ENCODE measurements around the gene MARF1. TPM values are rescaled to one million over a fixed set of nuclear protein-coding genes. Genes with fewer than 3 reads are reported as not detected.

The MARF1 gene
- total RNA-seq, 4 donors from 2014 or later = 16.8 to 33.8 (median 19.2) TPM

- no peaks in the 10 kb centered on the region for H3K9me3 ChIP-seq
- no peaks in the 10 kb centered on the region for H3K27me3 ChIP-seq
- H3K36me3 ChIP-seq = peaks cover 9 to 100% (median 67%) of the 10 kb centered on the region in 3 donors
- TF ChIP-seq, protein P1, sequence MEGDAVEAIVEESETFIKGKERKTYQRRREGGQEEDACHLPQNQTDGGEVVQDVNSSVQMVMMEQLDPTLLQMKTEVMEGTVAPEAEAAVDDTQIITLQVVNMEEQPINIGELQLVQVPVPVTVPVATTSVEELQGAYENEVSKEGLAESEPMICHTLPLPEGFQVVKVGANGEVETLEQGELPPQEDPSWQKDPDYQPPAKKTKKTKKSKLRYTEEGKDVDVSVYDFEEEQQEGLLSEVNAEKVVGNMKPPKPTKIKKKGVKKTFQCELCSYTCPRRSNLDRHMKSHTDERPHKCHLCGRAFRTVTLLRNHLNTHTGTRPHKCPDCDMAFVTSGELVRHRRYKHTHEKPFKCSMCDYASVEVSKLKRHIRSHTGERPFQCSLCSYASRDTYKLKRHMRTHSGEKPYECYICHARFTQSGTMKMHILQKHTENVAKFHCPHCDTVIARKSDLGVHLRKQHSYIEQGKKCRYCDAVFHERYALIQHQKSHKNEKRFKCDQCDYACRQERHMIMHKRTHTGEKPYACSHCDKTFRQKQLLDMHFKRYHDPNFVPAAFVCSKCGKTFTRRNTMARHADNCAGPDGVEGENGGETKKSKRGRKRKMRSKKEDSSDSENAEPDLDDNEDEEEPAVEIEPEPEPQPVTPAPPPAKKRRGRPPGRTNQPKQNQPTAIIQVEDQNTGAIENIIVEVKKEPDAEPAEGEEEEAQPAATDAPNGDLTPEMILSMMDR (IDR thresholded peaks at IDR 0.05) = no peak
- no peak for TF ChIP-seq POLR2A (IDR thresholded peaks at IDR 0.05)
- intact Hi-C loops (cut with DNase I) = no loop called here
- WGBS, 2 donors = 91 to 93% methylated on average over 15 to 20 of the region's 21 CpGs
- no peak overlapping the region for H3K27ac ChIP-seq
- H3K4me3 ChIP-seq = no peak overlapping the region
- no peak for DNase-seq
- H3K4me1 ChIP-seq = no peaks in the 10 kb centered on the region
Measured at GRCh38 chr16:15599303-15600070, 43.5 kb downstream of the MARF1 start.

DNA sequence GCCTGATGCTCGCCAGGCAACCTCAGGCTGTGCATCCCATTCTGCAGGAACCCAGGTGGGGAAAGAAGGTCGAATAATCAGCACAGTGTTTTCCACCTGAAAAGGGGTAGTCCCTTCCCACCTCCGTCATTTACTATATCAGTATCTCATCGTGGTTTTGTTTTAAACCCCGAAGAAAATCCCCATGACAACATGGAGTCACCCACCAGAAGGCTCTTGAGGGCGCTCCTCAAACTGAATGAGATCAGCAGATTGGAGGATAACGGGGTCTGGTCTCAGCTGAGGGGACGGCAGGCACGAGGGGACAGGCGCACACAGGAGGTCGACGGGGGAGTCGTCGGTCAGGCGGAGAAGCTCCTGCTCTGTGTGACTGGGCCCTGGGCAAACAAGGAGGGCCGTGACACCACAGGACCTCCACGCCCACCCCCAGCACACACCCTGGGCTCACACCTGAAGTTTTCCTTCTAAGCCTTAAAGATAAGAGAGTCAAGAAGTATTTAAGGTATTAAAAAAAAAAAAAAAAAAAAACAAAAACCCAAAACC, 44.2 kb downstream of the MARF1 start:
- 87 to 88% methylated on average over 7 to 13 of the region's 17 CpGs for WGBS, 2 donors
- H3K9me3 ChIP-seq = no peaks in the 10 kb centered on the region
- no peaks in the 10 kb centered on the region for H3K4me1 ChIP-seq
- no peak overlapping the region for H3K4me3 ChIP-seq
- H3K36me3 ChIP-seq = peaks cover 9 to 99% (median 62%) of the 10 kb centered on the region in 3 donors
- H3K27ac ChIP-seq = no peak overlapping the region
- no peaks in the 10 kb centered on the region for H3K27me3 ChIP-seq
- intact Hi-C loops (cut with DNase I) = no loop called here
- no peak for TF ChIP-seq POLR2A (IDR thresholded peaks at IDR 0.05)
- TF ChIP-seq, protein P1 (IDR thresholded peaks at IDR 0.05) = no peak
- DNase-seq = no peak

DNA sequence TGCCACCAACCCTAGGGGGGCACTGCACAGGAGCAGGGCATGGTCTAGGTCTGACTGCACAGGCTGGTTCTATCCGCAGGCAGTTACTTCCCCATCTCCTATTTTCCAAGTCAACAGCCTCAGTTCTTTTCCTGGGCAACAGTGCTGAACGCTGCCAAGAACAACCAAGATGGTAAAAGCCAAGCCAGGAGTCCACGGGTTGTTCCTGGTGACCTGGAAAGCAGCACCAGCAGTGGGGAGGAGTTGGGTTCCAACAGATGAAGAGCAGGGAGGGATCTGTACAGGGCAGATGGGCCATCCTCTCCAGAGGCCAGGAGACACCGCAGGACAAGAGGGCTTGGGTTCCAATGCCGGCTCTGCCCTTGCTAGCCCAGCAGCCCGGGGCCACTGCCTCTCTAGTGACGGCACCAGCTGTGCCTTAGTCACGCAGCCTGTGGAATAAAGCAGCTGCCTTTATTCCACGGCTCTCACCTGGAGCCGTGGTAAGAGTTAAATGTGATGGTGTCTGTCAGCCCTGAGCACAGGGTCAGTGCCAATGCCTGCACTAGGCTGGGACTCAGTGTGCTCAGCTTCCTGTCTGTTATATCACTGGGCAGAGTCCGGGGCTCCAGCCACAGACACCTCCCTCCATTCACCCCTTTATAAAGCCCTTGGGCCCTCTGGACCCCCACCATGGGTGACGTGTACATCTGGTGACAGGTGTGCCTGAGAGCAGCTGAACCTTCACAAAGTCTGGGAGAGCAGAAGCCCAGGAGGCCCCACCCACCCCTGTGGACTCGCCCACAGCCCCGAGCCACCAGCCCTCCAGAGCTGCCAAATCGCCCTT, 44.9 kb downstream of the MARF1 start:
- Histone ChIP-seq H3K36me3 (peaks cover 9 to 96% (median 57%) of the 10 kb centered on the region in 3 donors), H3K27ac (no peak overlapping the region)
- intact Hi-C loops (cut with DNase I) = no loop called here

DNA sequence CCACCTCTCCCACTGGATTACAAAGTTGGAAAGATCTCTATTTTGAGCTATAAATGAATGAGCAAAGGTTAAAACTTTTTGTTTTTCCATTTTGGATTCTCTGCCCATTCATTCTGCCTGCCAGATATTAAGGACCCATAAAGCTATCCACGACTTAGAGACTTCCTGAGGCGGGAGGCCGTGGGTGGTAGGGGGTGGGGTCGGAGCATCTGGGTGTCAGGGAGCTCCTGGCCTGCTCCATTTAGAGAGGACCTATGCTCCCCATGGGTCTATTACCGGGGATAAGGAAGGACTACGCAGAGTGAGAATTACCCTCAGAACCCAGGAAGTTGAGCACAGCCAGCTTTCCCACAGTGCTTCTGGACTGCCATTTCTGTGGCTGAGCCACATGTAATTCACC, 45.8 kb downstream of the MARF1 start:
- peaks cover 0 to 11% (median 10%) of the 10 kb centered on the region in 3 donors for H3K4me1 ChIP-seq
- H3K27ac ChIP-seq = no peak overlapping the region
- no peak overlapping the region for H3K4me3 ChIP-seq
- H3K9me3 ChIP-seq = no peaks in the 10 kb centered on the region
- WGBS, 2 donors = 79 to 87% methylated on average over 3 to 6 of the region's 6 CpGs
- H3K36me3 ChIP-seq = peaks cover 9 to 87% (median 50%) of the 10 kb centered on the region in 3 donors
- no peak for DNase-seq
- TF ChIP-seq POLR2A (IDR thresholded peaks at IDR 0.05) = no peak
- TF ChIP-seq, protein P1 (IDR thresholded peaks at IDR 0.05) = no peak
- intact Hi-C loops (cut with DNase I) = no loop called here
- H3K27me3 ChIP-seq = no peaks in the 10 kb centered on the region

More for the DNA sequence above, 44.9 kb downstream of the MARF1 start:
- Histone ChIP-seq H3K9me3 (no peaks in the 10 kb centered on the region), H3K27me3 (no peaks in the 10 kb centered on the region), H3K4me1 (peaks cover 0 to 2% (median under 1%) of the 10 kb centered on the region in 3 donors), H3K4me3 (no peak overlapping the region)
- no peak for DNase-seq
- WGBS, 2 donors = 90 to 94% methylated on average over 4 to 14 of the region's 15 CpGs
- TF ChIP-seq POLR2A (IDR thresholded peaks at IDR 0.05) = no peak
- TF ChIP-seq, protein P1 (IDR thresholded peaks at IDR 0.05) = no peak

Data from esophagus squamous epithelium (tissue), 5 donors.